Measurements from ENCODE around the gene APOLD1.

APOLD1 gene

DNA sequence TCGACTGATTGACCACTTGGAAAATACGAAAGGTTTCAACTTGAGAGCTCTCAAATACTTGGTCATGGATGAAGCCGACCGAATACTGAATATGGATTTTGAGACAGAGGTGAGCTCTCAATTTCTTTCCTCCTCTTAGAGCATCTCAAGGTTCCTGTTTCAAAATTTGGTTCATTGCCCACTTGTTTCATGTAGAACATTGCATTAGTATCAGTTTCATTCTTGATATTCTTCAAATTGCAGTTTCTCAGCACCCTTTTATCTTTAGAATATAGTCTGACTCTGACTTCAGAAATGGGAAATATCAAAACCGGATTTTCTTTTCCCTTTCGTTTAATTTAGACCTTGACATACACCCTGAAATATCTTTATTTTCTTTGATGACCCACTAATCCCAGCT is 36.5 kb downstream of the APOLD1 start:
- peaks cover 12% of the 10 kb centered on the region; the same call in 1 of the 2 replicates for H3K36me3 ChIP-seq (ENCODE audit: insufficient read depth)
- TF ChIP-seq, protein P1, sequence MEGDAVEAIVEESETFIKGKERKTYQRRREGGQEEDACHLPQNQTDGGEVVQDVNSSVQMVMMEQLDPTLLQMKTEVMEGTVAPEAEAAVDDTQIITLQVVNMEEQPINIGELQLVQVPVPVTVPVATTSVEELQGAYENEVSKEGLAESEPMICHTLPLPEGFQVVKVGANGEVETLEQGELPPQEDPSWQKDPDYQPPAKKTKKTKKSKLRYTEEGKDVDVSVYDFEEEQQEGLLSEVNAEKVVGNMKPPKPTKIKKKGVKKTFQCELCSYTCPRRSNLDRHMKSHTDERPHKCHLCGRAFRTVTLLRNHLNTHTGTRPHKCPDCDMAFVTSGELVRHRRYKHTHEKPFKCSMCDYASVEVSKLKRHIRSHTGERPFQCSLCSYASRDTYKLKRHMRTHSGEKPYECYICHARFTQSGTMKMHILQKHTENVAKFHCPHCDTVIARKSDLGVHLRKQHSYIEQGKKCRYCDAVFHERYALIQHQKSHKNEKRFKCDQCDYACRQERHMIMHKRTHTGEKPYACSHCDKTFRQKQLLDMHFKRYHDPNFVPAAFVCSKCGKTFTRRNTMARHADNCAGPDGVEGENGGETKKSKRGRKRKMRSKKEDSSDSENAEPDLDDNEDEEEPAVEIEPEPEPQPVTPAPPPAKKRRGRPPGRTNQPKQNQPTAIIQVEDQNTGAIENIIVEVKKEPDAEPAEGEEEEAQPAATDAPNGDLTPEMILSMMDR (conservative IDR thresholded peaks at IDR 0.05; ENCODE audit: low read depth, low read length): no peak
- H3K27ac ChIP-seq: no peak overlapping the region
- no peaks in the 10 kb centered on the region for H3K27me3 ChIP-seq (ENCODE audit: insufficient read depth, low read depth)
- H2AFZ ChIP-seq (ENCODE audit: low read depth): no peak overlapping the region
- H3K4me1 ChIP-seq (ENCODE audit: low read depth, poor library complexity, severe bottlenecking): peaks cover 14% of the 10 kb centered on the region
- H4K20me1 ChIP-seq (ENCODE audit: insufficient read depth): no peaks in the 10 kb centered on the region
- H3K9ac ChIP-seq: no peak overlapping the region
- H3K4me3 ChIP-seq (IDR thresholded peaks at IDR 0.05; ENCODE audit: insufficient read depth, low read depth, low read length): no peak overlapping the region
- H3K4me2 ChIP-seq: no peak overlapping the region
- peaks cover 30% of the 10 kb centered on the region; the same call in 1 of the 2 replicates for H3K79me2 ChIP-seq (ENCODE audit: insufficient read depth, low read depth)

DNA sequence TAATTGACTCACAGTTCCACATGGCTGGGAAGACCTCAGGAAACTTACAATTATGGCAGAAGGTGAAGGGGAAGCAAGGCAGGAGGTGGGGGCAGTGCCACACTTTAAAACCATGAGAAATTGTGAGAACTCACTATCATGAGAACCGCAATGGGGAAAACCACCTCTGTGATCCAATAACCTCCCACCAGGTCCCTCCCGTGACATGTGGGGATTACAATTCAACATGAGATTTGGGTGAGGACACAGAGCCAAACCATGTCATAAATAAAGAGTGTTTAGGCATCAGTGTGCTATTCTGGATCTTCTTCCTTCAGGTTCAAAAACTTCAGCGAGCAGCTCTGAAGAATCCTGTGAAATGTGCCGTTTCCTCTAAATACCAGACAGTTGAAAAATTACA is 37.4 kb downstream of the APOLD1 start:
- Histone ChIP-seq H3K9ac (no peak overlapping the region), H2AFZ (ENCODE audit: low read depth) (no peak overlapping the region), H3K36me3 (ENCODE audit: insufficient read depth) (peaks cover 12% of the 10 kb centered on the region; the same call in 1 of the 2 replicates), H4K20me1 (ENCODE audit: insufficient read depth) (no peaks in the 10 kb centered on the region), H3K4me3 (IDR thresholded peaks at IDR 0.05; ENCODE audit: insufficient read depth, low read depth, low read length) (no peak overlapping the region), H3K27ac (no peak overlapping the region), H3K79me2 (ENCODE audit: insufficient read depth, low read depth) (peaks cover 23% of the 10 kb centered on the region; the same call in 1 of the 2 replicates), H3K4me2 (no peak overlapping the region), H3K4me1 (ENCODE audit: low read depth, poor library complexity, severe bottlenecking) (peaks cover 14% of the 10 kb centered on the region), H3K27me3 (ENCODE audit: insufficient read depth, low read depth) (no peaks in the 10 kb centered on the region)
- TF ChIP-seq, protein P1 (conservative IDR thresholded peaks at IDR 0.05; ENCODE audit: low read depth, low read length): no peak

DNA sequence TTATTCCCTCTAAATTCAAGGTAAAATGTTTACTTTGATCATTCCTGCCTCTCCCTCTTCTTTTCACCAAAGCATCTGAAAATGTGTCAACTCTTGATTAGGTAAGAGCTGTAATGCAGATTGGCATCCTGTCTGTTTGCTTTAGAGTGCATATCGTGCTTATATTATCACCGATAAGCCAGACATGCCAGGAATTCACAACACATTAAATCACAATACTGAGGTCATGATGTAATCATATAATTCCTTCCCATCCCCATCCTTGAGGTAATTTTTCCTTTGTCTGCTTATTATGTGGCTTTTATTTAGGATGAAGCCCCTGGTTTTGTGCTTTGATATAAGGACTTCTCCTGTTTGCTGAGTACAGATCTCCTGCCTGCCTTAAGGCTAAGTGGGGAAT is 37.8 kb downstream of the APOLD1 start:
- H3K4me1 ChIP-seq (ENCODE audit: low read depth, poor library complexity, severe bottlenecking): peaks cover 14% of the 10 kb centered on the region
- peaks cover 14% of the 10 kb centered on the region for H3K36me3 ChIP-seq (ENCODE audit: insufficient read depth)

DNA sequence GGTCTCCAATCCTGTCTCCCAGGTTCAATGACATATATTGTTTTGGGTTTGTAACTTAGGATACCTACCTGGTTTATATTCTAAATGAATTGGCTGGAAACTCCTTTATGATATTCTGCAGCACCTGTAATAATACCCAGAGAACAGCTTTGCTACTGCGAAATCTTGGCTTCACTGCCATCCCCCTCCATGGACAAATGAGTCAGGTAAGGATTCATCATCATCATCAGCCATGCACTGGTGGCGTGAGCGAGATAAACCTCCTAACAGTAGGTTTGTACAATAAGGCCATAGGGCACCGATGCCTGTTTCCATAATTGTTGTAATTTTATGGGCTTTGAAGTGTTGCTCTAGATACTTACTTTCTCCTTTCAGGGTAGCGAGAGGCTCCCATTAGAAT is 38.4 kb downstream of the APOLD1 start:
- Histone ChIP-seq H3K9ac (no peak overlapping the region), H3K79me2 (ENCODE audit: insufficient read depth, low read depth) (peaks cover 18% of the 10 kb centered on the region; the same call in 1 of the 2 replicates), H3K4me2 (no peak overlapping the region), H3K4me1 (ENCODE audit: low read depth, poor library complexity, severe bottlenecking) (peaks cover 14% of the 10 kb centered on the region), H4K20me1 (ENCODE audit: insufficient read depth) (no peaks in the 10 kb centered on the region), H3K36me3 (ENCODE audit: insufficient read depth) (peaks cover 14% of the 10 kb centered on the region), H2AFZ (ENCODE audit: low read depth) (no peak overlapping the region), H3K4me3 (IDR thresholded peaks at IDR 0.05; ENCODE audit: insufficient read depth, low read depth, low read length) (no peak overlapping the region), H3K27ac (no peak overlapping the region), H3K27me3 (ENCODE audit: insufficient read depth, low read depth) (no peaks in the 10 kb centered on the region)
- TF ChIP-seq, protein P1 (conservative IDR thresholded peaks at IDR 0.05; ENCODE audit: low read depth, low read length): no peak

More for the DNA sequence above, 37.8 kb downstream of the APOLD1 start:
- Histone ChIP-seq H3K27ac (no peak overlapping the region), H3K27me3 (ENCODE audit: insufficient read depth, low read depth) (no peaks in the 10 kb centered on the region), H3K4me2 (no peak overlapping the region), H2AFZ (ENCODE audit: low read depth) (no peak overlapping the region), H4K20me1 (ENCODE audit: insufficient read depth) (no peaks in the 10 kb centered on the region), H3K4me3 (IDR thresholded peaks at IDR 0.05; ENCODE audit: insufficient read depth, low read depth, low read length) (no peak overlapping the region), H3K79me2 (ENCODE audit: insufficient read depth, low read depth) (peaks cover 23% of the 10 kb centered on the region; the same call in 1 of the 2 replicates), H3K9ac (no peak overlapping the region)
- TF ChIP-seq, protein P1 (conservative IDR thresholded peaks at IDR 0.05; ENCODE audit: low read depth, low read length): no peak

Measured in KMS-11 (cell line).